Kidney epithelial cell (primary cell): ENCODE measurements around the gene IL17RB. TPM values are rescaled to one million over a fixed set of nuclear protein-coding genes. Genes with fewer than 3 reads are reported as not detected.

Experiments
- DNase-seq: peaks from one replicate; pipeline ENCODE4 v3.0.0-alpha.2; 2010; ENCODE audit warnings: low read depth
- H3K27me3 ChIP-seq: 2 replicates; pipeline ENCODE4 v1.6.0; 2011; ENCODE audit warnings: low read length; ENCODE audit not compliant: control insufficient read depth, insufficient read depth
- H3K36me3 ChIP-seq: 2 replicates; pipeline ENCODE4 v1.5.1; 2011; ENCODE audit warnings: low read length; ENCODE audit not compliant: control insufficient read depth, insufficient read depth
- H3K4me3 ChIP-seq: 2 replicates; pipeline ENCODE4 v1.5.1; 2011; ENCODE audit warnings: low read depth, mild to moderate bottlenecking, control low read depth, low read length
- total RNA-seq: library from RNA; depleted of rRNA; stranded (reverse); fragments of >200 nt; gene quantifications from 2 replicates; pipeline ENCODE4 v1.2.3, GENCODE V29; 2015
- TF ChIP-seq, protein P1 (sequence below): IDR thresholded peaks from 2 replicates; pipeline ENCODE4 v1.5.1; 2011; ENCODE audit warnings: mild to moderate bottlenecking, moderate library complexity, low read length, control low read depth, inconsistent platforms; ENCODE audit not compliant: insufficient read depth, poor library complexity, severe bottlenecking

The IL17RB gene, protein sequence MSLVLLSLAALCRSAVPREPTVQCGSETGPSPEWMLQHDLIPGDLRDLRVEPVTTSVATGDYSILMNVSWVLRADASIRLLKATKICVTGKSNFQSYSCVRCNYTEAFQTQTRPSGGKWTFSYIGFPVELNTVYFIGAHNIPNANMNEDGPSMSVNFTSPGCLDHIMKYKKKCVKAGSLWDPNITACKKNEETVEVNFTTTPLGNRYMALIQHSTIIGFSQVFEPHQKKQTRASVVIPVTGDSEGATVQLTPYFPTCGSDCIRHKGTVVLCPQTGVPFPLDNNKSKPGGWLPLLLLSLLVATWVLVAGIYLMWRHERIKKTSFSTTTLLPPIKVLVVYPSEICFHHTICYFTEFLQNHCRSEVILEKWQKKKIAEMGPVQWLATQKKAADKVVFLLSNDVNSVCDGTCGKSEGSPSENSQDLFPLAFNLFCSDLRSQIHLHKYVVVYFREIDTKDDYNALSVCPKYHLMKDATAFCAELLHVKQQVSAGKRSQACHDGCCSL
- total RNA-seq, result 0.04 and 0.27 TPM in 2 replicates

DNA sequence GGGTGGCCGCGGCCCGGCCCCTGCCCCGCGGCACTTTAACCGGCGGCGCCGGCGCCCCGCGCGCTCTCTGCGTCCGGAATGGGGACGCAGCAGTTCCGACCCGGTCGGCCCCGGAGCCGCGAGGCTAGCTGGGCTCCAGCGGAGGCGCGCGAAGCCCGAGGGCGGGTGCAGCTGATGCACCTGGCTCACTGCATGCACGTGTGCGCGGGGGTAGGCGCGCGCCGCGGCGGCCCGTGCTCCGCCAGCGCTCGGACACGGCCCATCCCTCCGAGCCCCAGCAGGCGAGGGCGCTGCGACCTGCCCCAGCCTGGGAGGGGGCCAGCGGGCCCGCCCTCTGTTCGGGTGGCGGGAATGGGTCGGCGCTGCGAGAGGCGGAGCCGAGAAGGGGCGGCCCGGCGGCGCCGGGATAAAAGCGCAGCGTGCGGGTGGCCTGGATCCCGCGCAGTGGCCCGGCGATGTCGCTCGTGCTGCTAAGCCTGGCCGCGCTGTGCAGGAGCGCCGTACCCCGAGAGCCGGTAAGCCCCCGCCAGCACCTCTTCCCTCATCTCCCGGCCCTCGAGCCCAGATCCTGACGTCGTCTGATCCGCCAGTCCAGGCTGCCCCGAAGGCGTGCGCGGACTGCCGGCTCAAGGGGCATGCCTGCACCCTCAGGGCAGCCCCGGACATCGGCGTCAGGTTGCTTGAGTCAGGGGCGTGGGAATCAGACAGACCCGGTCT lies at the start of gene IL17RB, which contains the start of gene CHDH:
TSS of gene IL17RB (plus strand) at position 435 of the 717 bp plus-strand sequence. CDS start at position 456, 21 bp downstream.
TSS of gene CHDH (minus strand) at position 286 of the 717 bp plus-strand sequence. CDS start 22,411 bp downstream, outside the sequence.
- no peak for DNase-seq
- TF ChIP-seq, protein P1, sequence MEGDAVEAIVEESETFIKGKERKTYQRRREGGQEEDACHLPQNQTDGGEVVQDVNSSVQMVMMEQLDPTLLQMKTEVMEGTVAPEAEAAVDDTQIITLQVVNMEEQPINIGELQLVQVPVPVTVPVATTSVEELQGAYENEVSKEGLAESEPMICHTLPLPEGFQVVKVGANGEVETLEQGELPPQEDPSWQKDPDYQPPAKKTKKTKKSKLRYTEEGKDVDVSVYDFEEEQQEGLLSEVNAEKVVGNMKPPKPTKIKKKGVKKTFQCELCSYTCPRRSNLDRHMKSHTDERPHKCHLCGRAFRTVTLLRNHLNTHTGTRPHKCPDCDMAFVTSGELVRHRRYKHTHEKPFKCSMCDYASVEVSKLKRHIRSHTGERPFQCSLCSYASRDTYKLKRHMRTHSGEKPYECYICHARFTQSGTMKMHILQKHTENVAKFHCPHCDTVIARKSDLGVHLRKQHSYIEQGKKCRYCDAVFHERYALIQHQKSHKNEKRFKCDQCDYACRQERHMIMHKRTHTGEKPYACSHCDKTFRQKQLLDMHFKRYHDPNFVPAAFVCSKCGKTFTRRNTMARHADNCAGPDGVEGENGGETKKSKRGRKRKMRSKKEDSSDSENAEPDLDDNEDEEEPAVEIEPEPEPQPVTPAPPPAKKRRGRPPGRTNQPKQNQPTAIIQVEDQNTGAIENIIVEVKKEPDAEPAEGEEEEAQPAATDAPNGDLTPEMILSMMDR, result no peak

DNA sequence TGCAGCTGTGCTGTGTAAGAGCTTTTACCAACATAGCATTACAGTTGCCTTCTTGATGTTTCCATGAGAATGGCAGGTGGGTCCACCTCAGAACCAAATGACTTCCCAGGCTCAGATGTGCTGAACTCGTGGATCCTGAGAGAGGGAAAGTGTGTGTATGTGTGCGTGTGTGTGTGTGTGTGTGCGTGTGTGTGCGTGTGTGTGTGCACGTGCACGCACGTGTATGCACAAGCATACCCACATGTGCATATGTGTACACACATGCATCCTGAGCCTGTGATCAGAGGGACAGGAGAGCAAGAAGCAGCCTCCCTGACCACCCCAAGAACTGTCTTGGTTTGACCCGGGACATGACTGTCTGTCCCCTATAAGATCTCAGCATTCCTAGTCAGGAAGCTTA lies 48.2 kb upstream of the IL17RB start:
- Histone ChIP-seq H3K4me3 (no peak overlapping the region), H3K27me3 (no peaks in the 10 kb centered on the region), H3K36me3 (no peaks in the 10 kb centered on the region)
- TF ChIP-seq, protein P1, result no peak
- DNase-seq, result no peak

More for the DNA sequence above, at the start of gene IL17RB, which contains the start of gene CHDH:
- H3K27me3 ChIP-seq, result peaks cover 5% of the 10 kb centered on the region
- H3K4me3 ChIP-seq, result peak within 1 kb of the TSS; percentile 52
- H3K36me3 ChIP-seq, result no peaks in the 10 kb centered on the region

DNA sequence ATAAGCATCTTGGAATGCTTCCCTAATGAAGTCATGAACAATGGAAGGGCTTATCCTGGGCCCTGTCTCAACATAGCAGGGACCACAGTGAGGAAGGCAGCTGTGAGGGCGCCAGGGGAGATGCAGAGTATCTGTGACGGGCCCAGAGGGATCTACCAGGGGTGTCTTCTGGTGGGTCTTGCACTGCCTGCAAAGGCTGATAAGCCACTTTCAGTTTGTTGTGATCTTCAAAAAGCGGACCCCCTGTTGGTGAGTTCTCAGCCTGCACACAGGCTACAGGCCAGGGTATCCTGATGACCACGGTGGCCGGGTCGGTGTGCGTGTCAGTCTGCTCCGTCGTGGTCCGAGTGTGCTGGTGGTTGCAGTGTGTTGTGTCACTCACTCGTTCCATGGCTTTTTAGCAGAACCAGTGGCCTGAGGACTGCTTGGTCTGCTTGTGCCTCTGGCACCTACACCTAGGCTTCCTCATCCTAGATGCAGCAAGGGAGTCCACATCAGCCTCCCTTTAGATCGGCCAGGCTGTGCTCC lies 47.0 kb upstream of the IL17RB start:
- no peak overlapping the region for H3K4me3 ChIP-seq
- DNase-seq, result no peak
- TF ChIP-seq, protein P1, result no peak

DNA sequence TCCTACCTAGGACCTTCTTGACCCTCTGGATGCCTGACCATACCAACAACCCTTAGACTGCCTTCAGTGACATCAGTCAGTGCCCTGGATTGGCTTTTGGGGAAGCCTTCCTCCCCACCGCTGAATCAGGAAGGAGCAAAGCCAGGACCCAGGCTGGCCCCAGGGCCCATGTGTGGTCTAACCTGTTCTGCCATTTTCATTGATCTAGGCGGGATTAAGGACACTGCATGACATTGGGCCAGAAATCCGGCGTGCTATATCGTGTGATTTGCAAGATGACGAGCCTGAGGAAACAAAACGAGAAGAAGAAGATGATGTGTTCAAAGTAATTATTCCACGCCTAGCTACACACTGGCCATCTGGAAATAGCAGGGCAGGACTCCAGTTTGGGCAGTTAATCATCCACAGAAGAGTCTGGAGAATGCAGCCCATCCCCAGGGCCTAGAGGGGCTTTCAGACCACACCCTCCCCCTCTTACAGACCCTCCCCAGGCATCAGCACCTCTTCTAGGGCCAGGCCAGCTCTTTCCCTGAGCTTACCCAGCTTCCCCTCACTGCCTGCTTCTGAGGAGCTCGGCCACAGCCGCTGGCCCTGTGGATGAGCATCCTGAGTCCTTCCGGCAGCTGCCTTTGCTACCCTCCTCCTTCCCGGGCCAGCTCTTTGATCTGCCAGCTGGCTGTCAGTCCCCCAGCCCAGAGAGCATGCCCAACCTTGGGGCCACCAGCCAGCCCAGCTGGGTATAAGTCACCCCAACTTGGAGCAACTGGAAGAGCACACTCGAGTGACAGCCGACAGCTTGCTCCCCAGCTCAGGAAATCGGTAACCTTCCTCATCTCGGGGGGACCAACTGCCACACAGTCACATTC lies 46.1 kb upstream of the IL17RB start:
- Histone ChIP-seq H3K36me3 (no peaks in the 10 kb centered on the region), H3K27me3 (no peaks in the 10 kb centered on the region), H3K4me3 (no peak overlapping the region)
- DNase-seq, result no peak
- TF ChIP-seq, protein P1, result no peak

More for the DNA sequence above, 47.0 kb upstream of the IL17RB start:
- no peaks in the 10 kb centered on the region for H3K36me3 ChIP-seq
- H3K27me3 ChIP-seq, result no peaks in the 10 kb centered on the region

DNA sequence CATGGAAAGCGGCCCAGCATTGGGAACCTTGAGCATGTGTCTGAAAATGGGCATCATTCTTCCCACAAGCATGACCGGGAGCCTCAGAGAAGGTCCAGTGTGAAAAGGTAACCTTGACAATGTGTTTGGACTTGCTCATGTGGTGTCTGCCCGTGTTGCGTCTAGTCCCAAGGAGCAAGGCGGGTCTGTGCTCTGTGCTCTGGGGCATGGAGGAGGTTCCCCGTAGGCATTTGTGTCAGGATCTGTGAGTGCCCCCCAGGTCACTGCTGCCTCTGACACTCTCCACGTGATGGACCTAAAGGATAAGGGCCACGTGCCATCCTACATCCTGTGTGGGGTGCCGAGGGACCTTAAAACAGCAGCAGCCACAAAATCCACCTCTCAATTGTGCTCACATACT lies 45.0 kb upstream of the IL17RB start:
- TF ChIP-seq, protein P1, result no peak
- Histone ChIP-seq H3K4me3 (no peak overlapping the region), H3K27me3 (no peaks in the 10 kb centered on the region), H3K36me3 (no peaks in the 10 kb centered on the region)
- no peak for DNase-seq
